Measurements from ENCODE around the gene PPFIBP2. TPM values are rescaled to one million over a fixed set of nuclear protein-coding genes. Genes with fewer than 3 reads are reported as not detected.

The PPFIBP2 gene
- polyA plus RNA-seq, 2 of the 4 experiments (the other 2 are of a cell fraction), result 13.4 to 32.5 TPM

DNA sequence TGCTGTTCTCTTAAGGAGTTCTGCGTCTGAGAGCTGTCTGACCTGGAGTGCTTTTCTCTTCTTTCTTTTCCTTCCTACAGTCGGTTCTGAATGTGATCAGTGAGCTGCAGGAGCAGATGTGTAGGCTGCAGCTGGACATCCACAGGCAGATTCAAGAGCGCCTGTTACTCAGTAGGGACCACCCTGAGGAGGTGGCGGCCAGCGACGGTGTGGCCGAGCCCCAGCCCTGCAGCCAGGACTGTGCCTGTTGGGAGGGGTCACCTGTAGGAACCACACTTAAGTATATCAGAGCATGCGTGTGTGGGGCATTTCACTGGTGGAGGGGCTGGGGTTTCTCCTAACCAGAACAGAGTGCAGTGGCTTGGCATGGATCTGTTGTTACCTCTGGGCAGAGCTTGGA is 103.2 kb downstream of the PPFIBP2 start:
- Histone ChIP-seq H3K4me1 (peaks cover 24% of the 10 kb centered on the region), H3K27ac (no peak overlapping the region), H3K4me3 (no peak overlapping the region), H3K4me2 (no peak overlapping the region), H3K9me3 (no peaks in the 10 kb centered on the region)
- no peak for ATAC-seq
- no peak for FAIRE-seq
- TF ChIP-seq MAZ (IDR thresholded peaks at IDR 0.05; ENCODE audit: borderline replicate concordance, low read depth, low read length), result no peak
- WGBS (ENCODE audit: missing lambda C conversion rate), result 86% methylated on average over 8 of the region's 8 CpGs
- no peak for DNase-seq (ENCODE audit: low read depth in 1 of 2, low spot score in 1 of 2)
- CTCF ChIA-PET, result interaction anchor here (1.4 kb wide), 1 partner anchor 46 kb away, joined by 4 read pairs; no protein-coding TSS in a partner anchor
- POLR2A ChIA-PET, result no interaction called here

DNA sequence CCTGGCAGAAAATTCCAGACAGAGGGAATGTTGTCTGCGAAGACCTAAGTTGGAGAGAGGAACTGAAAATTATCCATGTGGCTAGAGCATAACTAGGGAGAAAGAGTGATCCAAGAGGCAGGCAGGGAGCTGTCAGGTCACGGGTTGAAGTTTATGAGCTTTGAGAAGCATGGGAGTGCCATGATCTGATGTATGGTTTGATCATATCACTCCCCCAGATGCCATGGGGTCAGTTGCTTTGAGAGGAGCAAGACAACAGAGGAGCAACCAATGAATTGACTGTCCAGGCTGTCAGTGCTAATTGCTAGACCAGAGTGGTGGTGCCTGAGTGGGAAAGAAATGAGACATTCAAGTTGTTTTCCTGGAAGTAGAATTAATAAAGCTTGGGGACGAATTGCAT is 105.5 kb downstream of the PPFIBP2 start:
- Histone ChIP-seq H3K4me3 (no peak overlapping the region), H3K9me3 (no peaks in the 10 kb centered on the region), H3K4me1 (peaks cover 1% of the 10 kb centered on the region; the same call in 1 of the 3 replicates), H3K4me2 (no peak overlapping the region), H3K27ac (no peak overlapping the region)
- WGBS (ENCODE audit: missing lambda C conversion rate), result 93% methylated on average over 3 of the region's 3 CpGs
- no peak for FAIRE-seq
- TF ChIP-seq, protein P1, sequence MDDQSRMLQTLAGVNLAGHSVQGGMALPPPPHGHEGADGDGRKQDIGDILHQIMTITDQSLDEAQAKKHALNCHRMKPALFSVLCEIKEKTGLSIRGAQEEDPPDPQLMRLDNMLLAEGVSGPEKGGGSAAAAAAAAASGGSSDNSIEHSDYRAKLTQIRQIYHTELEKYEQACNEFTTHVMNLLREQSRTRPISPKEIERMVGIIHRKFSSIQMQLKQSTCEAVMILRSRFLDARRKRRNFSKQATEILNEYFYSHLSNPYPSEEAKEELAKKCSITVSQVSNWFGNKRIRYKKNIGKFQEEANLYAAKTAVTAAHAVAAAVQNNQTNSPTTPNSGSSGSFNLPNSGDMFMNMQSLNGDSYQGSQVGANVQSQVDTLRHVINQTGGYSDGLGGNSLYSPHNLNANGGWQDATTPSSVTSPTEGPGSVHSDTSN (IDR thresholded peaks at IDR 0.05), result no peak
- TF ChIP-seq KDM1A (IDR thresholded peaks at IDR 0.05; ENCODE audit: low read depth) (no peak), RARB (CRISPR knock-in tag; IDR thresholded peaks at IDR 0.05) (no peak), ZFP36 (IDR thresholded peaks at IDR 0.05; ENCODE audit: borderline replicate concordance, partially characterized antibody) (no peak), RFX5 (IDR thresholded peaks at IDR 0.05) (no peak), BHLHE40 (IDR thresholded peaks at IDR 0.05; ENCODE audit: low read depth, low read length) (no peak), EHMT2 (IDR thresholded peaks at IDR 0.05; ENCODE audit: low read depth) (no peak), FOSB (CRISPR knock-in tag; IDR thresholded peaks at IDR 0.05) (no peak), ZC3H11A (IDR thresholded peaks at IDR 0.05) (no peak), GATA3 (IDR thresholded peaks at IDR 0.05; ENCODE audit: borderline replicate concordance) (no peak), POLR2AphosphoS2 (conservative IDR thresholded peaks at IDR 0.05; ENCODE audit: low read length) (no peak), RNF2 (IDR thresholded peaks at IDR 0.05; ENCODE audit: borderline replicate concordance, low read depth) (no peak), JUN (IDR thresholded peaks at IDR 0.05) (no peak)
- TF ChIP-seq, protein P2, sequence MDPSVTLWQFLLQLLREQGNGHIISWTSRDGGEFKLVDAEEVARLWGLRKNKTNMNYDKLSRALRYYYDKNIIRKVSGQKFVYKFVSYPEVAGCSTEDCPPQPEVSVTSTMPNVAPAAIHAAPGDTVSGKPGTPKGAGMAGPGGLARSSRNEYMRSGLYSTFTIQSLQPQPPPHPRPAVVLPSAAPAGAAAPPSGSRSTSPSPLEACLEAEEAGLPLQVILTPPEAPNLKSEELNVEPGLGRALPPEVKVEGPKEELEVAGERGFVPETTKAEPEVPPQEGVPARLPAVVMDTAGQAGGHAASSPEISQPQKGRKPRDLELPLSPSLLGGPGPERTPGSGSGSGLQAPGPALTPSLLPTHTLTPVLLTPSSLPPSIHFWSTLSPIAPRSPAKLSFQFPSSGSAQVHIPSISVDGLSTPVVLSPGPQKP (IDR thresholded peaks at IDR 0.05; ENCODE audit: low read depth, low read length), result no peak
- TF ChIP-seq, protein P3, sequence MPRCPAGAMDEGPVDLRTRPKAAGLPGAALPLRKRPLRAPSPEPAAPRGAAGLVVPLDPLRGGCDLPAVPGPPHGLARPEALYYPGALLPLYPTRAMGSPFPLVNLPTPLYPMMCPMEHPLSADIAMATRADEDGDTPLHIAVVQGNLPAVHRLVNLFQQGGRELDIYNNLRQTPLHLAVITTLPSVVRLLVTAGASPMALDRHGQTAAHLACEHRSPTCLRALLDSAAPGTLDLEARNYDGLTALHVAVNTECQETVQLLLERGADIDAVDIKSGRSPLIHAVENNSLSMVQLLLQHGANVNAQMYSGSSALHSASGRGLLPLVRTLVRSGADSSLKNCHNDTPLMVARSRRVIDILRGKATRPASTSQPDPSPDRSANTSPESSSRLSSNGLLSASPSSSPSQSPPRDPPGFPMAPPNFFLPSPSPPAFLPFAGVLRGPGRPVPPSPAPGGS (IDR thresholded peaks at IDR 0.05), result no peak
- TF ChIP-seq, protein P4, sequence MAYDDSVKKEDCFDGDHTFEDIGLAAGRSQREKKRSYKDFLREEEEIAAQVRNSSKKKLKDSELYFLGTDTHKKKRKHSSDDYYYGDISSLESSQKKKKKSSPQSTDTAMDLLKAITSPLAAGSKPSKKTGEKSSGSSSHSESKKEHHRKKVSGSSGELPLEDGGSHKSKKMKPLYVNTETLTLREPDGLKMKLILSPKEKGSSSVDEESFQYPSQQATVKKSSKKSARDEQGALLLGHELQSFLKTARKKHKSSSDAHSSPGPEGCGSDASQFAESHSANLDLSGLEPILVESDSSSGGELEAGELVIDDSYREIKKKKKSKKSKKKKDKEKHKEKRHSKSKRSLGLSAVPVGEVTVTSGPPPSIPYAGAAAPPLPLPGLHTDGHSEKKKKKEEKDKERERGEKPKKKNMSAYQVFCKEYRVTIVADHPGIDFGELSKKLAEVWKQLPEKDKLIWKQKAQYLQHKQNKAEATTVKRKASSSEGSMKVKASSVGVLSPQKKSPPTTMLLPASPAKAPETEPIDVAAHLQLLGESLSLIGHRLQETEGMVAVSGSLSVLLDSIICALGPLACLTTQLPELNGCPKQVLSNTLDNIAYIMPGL (CRISPR knock-in tag; IDR thresholded peaks at IDR 0.05; ENCODE audit: borderline replicate concordance), result no peak
- POLR2A ChIA-PET, result no interaction called here
- ATAC-seq, result no peak
- DNase-seq (ENCODE audit: low read depth in 1 of 2, low spot score in 1 of 2), result no peak
- CTCF ChIA-PET, result interaction anchor here (1.0 to 1.9 kb wide), 7 partner anchors 9 to 79 kb away, joined by 3 to 9 read pairs (median 4); no protein-coding TSS in a partner anchor

DNA sequence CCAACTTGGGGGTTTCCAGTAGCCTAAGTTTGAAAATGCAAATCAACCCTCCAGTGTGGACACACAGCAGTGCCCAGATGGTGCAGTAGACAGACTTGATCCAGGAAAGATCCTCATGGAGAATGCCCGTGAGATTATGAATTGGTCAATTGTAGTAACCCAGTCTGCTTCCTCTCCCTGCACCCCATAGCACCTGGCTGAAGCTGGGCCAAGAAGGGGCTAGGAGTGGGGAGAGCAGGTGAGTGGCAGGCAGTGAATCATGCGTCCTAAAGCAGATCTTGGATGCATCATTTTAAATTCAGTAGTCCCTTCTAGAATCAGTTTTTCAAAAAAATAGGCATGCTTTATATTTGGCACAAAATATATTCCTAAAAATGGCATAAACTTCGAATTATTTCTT is 107.3 kb downstream of the PPFIBP2 start:
- Histone ChIP-seq H3K4me1 (no peaks in the 10 kb centered on the region), H3K4me2 (no peak overlapping the region), H3K4me3 (no peak overlapping the region), H3K27ac (no peak overlapping the region), H3K9me3 (no peaks in the 10 kb centered on the region)
- ATAC-seq (no peak), FAIRE-seq (no peak), DNase-seq (ENCODE audit: low read depth in 1 of 2, low spot score in 1 of 2) (no peak)
- TF ChIP-seq NR3C1 (IDR thresholded peaks at IDR 0.05) (no peak), FOSL2 (IDR thresholded peaks at IDR 0.05) (no peak), FOSL2 (CRISPR knock-in tag; IDR thresholded peaks at IDR 0.05) (no peak), RAD21 (conservative IDR thresholded peaks at IDR 0.05 in 1 of 2, IDR thresholded peaks at IDR 0.05 in 1 of 2) (no peak), JUN (IDR thresholded peaks at IDR 0.05) (no peak), HOXA7 (CRISPR knock-in tag; IDR thresholded peaks at IDR 0.05) (no peak), FOSB (CRISPR knock-in tag; IDR thresholded peaks at IDR 0.05) (no peak), HOXB13 (CRISPR knock-in tag; IDR thresholded peaks at IDR 0.05; ENCODE audit: low read depth) (no peak), ZSCAN20 (CRISPR knock-in tag; IDR thresholded peaks at IDR 0.05) (no peak), MYC (IDR thresholded peaks at IDR 0.05; ENCODE audit: borderline replicate concordance, low read length) (no peak), POLR2AphosphoS2 (conservative IDR thresholded peaks at IDR 0.05; ENCODE audit: low read length) (no peak)
- TF ChIP-seq, protein P5, sequence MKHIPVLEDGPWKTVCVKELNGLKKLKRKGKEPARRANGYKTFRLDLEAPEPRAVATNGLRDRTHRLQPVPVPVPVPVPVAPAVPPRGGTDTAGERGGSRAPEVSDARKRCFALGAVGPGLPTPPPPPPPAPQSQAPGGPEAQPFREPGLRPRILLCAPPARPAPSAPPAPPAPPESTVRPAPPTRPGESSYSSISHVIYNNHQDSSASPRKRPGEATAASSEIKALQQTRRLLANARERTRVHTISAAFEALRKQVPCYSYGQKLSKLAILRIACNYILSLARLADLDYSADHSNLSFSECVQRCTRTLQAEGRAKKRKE (CRISPR knock-in tag; IDR thresholded peaks at IDR 0.05; ENCODE audit: low read depth), result no peak
- TF ChIP-seq, protein P6, sequence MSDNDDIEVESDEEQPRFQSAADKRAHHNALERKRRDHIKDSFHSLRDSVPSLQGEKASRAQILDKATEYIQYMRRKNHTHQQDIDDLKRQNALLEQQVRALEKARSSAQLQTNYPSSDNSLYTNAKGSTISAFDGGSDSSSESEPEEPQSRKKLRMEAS (IDR thresholded peaks at IDR 0.05), result no peak
- ChIA-PET CTCF (interaction anchor here (1.0 to 1.5 kb wide), 3 partner anchors 12 to 108 kb away, joined by 3 to 5 read pairs (median 4); partner anchors contain the start of gene PPFIBP2), POLR2A (no interaction called here)
- 64% methylated on average over 3 of the region's 3 CpGs for WGBS (ENCODE audit: missing lambda C conversion rate)

All from A549 (cell line).